Activated T-cell treated with anti-CD3 and anti-CD28 coated beads, Interleukin-2, amount 50 U/mL, for 4 hours (primary cell): ENCODE data around the gene CNTROB. TPM values are rescaled to one million over a fixed set of nuclear protein-coding genes. Genes with fewer than 3 reads are reported as not detected.
"Not testable (repeated sequence)": the region's sequence is repeated elsewhere in the genome, so short reads cannot be mapped to it uniquely, and the experiment has no call there.

ENCODE experiments used
- ATAC-seq, 2 donors: fragments of 200-7000 bp; cut with Tn5 transposase; one replicate each; pipeline ENCODE4 v1.10.0; 2021
- DNase-seq: peaks from one replicate; pipeline ENCODE4 v3.0.0-alpha.2; 2020
- H3K27me3 Mint-ChIP-seq: one replicate; pipeline ENCODE4 v1.8.0; 2021; ENCODE audit warnings: low read depth, mixed read lengths
- H3K36me3 Mint-ChIP-seq: one replicate; pipeline ENCODE4 v1.8.0; 2022; ENCODE audit warnings: mixed read lengths; ENCODE audit not compliant: insufficient read depth
- H3K4me1 Mint-ChIP-seq: one replicate; pipeline ENCODE4 v1.8.0; 2021; ENCODE audit warnings: low read depth, mixed read lengths
- H3K4me3 Mint-ChIP-seq: one replicate; pipeline ENCODE4 v1.8.0; 2021; ENCODE audit warnings: mild to moderate bottlenecking, moderate library complexity, mixed read lengths
- H3K9me3 Mint-ChIP-seq: one replicate; pipeline ENCODE4 v1.8.0; 2021; ENCODE audit warnings: mixed read lengths
- total RNA-seq, 3 donors: library from RNA; stranded (reverse); gene quantifications; one replicate each; pipeline ENCODE4 v1.2.1, GENCODE V29; 2021

The CNTROB gene
- total RNA-seq, 3 donors from 2014 or later, result 31.8 to 37.1 (median 34.6) TPM

DNA sequence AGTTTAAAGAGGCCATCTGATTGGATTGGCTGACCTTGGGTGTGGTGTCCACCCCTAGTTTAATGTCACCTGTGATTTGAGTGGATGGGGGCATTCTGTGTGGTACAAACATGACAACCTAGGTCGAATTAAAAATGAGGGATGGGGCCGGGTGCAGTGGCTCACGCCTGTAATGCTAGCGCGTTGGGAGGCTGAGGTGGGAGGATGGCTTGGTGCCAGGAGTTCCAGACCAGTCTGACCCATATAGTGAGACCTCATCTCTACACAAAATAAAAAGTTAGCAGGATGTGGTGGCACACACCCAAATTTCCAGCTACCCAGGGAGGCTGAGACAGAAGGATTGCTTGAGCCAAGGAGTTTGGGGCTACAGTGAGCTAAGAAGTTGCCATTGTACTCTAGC, 14.4 kb downstream of the CNTROB start:
- no peak overlapping the region for H3K4me3 Mint-ChIP-seq
- no peaks in the 10 kb centered on the region for H3K9me3 Mint-ChIP-seq
- ATAC-seq, result no peak
- no peak for DNase-seq
- H3K4me1 Mint-ChIP-seq, result peaks cover 7% of the 10 kb centered on the region
- peaks cover 41% of the 10 kb centered on the region for H3K36me3 Mint-ChIP-seq
- H3K27me3 Mint-ChIP-seq, result no peaks in the 10 kb centered on the region

DNA sequence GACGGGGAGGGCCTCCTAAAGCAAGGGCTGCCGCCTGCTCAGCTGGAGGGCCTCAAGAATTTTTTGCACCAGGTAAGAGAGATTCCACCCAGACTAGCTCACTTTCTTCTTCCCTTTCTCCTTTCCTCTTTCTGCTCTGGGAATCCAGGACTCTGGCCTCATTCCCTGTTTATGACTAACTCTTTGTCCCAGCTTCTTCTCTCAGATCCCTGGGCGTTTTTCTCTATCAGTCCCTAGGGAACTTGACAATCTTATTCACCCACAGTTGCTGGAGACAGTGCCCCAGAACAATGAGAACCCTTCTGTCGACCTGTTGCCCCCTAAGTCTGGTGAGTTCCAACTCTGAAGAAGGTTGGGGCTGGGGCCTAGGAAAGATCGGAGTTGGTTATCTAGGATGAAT, 15.6 kb downstream of the CNTROB start:
- Mint-ChIP-seq H3K9me3 (no peaks in the 10 kb centered on the region), H3K36me3 (peaks cover 41% of the 10 kb centered on the region), H3K27me3 (no peaks in the 10 kb centered on the region), H3K4me3 (no peak overlapping the region), H3K4me1 (peaks cover 12% of the 10 kb centered on the region)
- DNase-seq (no peak), ATAC-seq (no peak)

DNA sequence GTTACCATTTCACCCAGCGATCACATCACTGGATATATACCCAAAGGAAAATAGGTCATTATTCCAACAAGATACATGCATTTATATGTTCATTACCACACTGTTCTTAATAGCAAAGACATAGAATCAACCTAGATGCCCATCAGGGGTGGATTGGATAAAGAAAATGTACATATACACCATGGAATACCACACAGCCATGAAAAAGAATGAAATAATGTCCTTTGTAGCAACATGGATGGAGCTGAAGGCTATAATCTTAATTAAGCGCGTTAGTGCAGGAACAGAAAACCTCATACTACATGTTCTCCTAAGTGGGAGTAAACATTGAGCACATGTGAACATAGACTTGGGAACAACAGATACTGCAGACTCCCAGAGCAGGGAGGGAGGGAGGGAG, 18.6 kb downstream of the CNTROB start:
- Mint-ChIP-seq H3K27me3 (no peaks in the 10 kb centered on the region), H3K4me1 (peaks cover 12% of the 10 kb centered on the region), H3K9me3 (no peaks in the 10 kb centered on the region), H3K4me3 (no peak overlapping the region), H3K36me3 (peaks cover 33% of the 10 kb centered on the region)
- no peak for ATAC-seq
- DNase-seq, result no peak

DNA sequence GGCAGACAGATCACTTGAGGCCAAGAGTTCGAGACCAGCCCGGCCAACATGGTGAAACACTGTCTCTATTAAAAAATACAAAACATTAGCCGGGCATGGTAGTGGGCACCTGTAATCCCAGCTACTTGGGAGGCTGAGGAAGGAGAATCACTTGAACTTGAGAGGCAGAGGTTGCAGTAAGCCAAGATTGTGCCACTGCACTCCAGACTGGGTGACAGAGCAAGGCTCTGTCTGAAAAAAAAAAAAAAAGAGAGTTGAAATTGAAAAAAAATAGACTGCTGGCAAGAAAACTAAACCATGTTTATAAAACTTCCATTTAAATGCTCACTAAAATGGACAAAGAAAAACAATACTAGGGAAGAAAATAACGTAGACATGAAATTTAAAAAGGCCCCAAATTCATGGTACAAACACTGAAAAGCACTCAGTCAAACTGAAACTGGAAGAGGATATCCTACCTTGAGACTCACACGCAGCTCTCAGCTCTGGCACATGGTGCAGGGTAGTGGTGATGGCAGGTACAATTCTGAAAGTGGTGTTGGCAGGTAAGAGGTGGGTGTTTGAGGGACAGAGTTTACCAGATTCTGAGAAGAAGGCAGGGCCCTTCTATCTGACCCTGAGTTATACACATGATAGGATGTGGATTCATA, 19.3 kb downstream of the CNTROB start:
- Mint-ChIP-seq H3K4me1 (peaks cover 12% of the 10 kb centered on the region), H3K9me3 (no peaks in the 10 kb centered on the region), H3K27me3 (no peaks in the 10 kb centered on the region), H3K4me3 (no peak overlapping the region), H3K36me3 (peaks cover 26% of the 10 kb centered on the region)
- ATAC-seq (peak; percentile 95), DNase-seq (no peak)

DNA sequence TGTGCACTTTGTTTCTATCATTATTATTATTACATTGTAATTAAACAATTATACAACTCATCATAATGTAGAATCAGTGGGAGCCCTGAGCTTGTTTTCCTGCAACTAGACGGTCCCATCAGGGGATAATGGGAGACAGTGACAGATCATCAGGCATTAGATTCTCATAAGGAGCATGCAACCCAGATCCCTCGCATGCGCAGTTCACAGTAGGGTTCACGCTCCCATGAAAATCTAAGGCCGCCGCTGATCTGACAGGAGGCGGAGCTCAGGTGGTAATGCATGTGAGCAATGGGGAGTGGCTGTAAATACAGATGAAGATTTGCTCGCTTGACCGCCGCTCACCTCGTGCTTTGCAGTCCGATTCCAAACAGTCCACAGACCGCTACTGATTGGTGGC, 21.3 kb downstream of the CNTROB start:
- not testable (repeated sequence) for H3K4me3 Mint-ChIP-seq, H3K27me3 Mint-ChIP-seq, DNase-seq, ATAC-seq, H3K9me3 Mint-ChIP-seq
- H3K4me1 Mint-ChIP-seq, result peaks cover 12% of the 10 kb centered on the region
- peaks cover 16% of the 10 kb centered on the region for H3K36me3 Mint-ChIP-seq

DNA sequence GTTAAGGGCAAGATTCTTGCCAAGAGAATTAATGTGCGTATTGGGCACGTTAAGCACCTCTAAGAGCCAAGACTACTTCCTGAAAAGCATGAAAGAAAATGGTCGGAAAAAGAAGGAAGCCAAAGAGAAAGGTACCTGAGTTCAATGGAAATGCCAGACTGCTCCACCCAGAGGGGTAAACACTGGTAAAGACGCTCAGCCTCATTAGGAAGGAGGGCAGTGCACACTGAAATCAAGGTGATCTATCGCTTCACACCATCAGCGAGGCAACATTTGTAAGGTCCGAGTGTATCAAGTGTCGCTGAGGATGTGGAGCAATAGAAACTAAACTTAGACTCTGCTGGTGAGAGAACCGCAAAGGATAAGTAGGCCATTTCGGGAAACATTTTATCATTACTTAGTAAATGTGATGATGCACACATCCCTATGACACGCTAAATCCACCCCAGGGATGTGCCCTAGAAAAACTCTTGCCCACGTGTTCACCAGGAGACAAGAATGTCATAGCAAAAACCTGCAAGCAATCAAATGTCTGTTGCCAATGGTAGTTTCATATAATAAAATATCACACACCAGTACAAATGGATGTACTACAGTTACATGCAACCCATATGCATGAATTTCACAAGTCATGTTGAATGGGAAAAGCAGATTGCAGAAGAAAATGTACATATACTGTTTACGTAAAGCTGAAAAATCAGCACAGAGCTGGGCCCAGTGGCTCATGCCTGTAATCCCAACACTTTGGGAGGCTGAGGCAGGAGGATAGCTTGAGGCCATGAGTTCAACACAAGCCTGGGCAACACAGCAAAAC, 23.6 kb downstream of the CNTROB start:
- DNase-seq (no peak), ATAC-seq (no peak)
- H3K27me3 Mint-ChIP-seq, result peaks cover 8% of the 10 kb centered on the region
- H3K4me3 Mint-ChIP-seq, result no peak overlapping the region
- no peaks in the 10 kb centered on the region for H3K36me3 Mint-ChIP-seq
- H3K4me1 Mint-ChIP-seq, result peaks cover 9% of the 10 kb centered on the region
- no peaks in the 10 kb centered on the region for H3K9me3 Mint-ChIP-seq

DNA sequence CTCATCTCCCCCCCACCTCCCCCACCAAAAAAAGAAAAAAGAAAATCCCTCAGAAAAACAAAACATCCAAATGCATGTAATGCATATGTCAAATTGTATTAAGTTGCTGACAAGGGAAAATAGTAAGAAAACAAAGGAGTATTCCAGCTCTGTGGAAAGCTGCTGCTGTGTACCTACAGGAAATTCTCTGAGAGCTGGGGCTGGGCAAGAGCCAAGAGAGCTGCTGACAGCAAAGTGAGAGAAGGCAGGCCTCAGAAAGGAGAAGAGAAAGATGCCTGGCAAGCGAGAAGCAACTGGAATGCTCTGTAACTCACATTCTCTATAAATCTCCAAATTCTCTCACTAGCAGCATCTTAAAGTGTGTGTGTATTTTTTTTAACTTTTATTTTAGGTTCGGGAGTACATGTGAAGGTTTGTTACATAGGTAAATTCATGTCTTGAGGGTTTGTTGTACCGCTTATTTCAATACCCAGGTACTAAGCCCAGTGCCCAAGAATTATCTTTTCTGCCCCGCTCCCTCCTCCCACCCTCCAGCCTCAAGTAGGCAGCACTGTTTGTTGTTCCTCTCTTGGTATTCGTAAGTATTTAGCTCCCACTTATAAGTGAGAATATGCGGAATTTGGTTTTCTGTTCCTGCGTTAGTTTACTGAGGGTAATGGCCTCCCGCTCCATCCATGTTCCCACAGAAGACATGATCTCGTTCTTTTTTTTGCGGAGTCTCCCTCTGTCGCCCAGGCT, 24.4 kb downstream of the CNTROB start:
- Mint-ChIP-seq H3K4me1 (peaks cover 5% of the 10 kb centered on the region), H3K4me3 (no peak overlapping the region), H3K9me3 (no peaks in the 10 kb centered on the region), H3K27me3 (peaks cover 11% of the 10 kb centered on the region), H3K36me3 (no peaks in the 10 kb centered on the region)
- no peak for ATAC-seq
- no peak for DNase-seq

DNA sequence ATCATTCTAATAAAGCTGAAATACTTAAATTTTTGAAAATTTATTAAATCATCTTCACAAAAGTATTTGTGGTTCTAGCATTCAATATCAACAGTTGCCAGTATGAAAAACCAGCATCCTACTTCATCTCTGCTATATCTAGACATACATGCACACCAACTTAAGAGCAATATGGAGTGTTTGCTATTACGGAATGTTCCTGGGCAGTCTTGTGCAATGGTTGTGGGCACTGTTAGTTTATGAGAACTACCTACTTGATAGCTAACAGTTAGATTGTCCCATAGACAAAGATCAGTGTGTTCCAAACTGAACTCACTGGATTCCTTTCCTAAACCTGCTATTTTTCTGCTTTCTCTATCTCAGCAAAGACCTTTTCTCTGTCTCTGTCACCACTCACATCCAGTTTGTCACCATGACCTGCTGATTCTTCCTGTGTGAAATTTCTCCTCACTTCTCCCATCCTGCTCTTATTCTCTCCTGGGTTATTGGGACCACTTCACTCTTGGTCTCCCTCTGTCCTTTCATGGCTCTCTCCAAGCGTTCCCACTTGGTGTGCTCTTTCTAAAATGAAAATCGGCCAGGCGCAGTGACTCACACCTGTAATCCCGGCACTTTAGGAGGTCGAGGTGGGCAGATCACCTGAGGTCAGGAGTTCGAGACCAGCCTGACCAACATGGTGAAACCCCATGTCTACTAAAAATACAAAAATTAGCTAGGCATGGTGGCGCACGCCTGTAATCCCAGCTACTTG, 27.7 kb downstream of the CNTROB start:
- H3K4me1 Mint-ChIP-seq, result no peaks in the 10 kb centered on the region
- no peak for ATAC-seq
- H3K36me3 Mint-ChIP-seq, result no peaks in the 10 kb centered on the region
- H3K9me3 Mint-ChIP-seq, result no peaks in the 10 kb centered on the region
- H3K27me3 Mint-ChIP-seq, result peaks cover 11% of the 10 kb centered on the region
- no peak overlapping the region for H3K4me3 Mint-ChIP-seq
- no peak for DNase-seq

DNA sequence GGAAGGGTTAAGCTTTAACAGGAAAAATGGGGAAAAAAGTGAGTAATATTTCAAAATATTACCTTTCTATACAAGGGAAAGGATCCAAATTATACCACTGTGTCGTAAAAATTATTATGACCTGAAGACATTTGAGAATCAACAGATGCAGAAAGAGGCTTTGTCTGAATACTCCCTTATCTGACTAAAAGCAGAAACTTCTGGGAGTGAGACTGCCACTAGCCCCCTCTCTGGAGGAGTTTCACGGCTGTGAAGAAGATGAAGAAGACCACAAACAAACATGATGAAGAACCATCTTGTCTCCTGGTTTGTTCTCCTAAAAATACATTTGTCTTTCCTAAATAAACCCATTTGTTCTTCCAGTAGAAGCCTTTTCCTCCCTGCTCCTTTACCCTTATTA, 29.4 kb downstream of the CNTROB start:
- H3K36me3 Mint-ChIP-seq, result no peaks in the 10 kb centered on the region
- H3K9me3 Mint-ChIP-seq, result no peaks in the 10 kb centered on the region
- peaks cover 11% of the 10 kb centered on the region for H3K27me3 Mint-ChIP-seq
- ATAC-seq (no peak), DNase-seq (no peak)
- no peaks in the 10 kb centered on the region for H3K4me1 Mint-ChIP-seq
- H3K4me3 Mint-ChIP-seq, result no peak overlapping the region

DNA sequence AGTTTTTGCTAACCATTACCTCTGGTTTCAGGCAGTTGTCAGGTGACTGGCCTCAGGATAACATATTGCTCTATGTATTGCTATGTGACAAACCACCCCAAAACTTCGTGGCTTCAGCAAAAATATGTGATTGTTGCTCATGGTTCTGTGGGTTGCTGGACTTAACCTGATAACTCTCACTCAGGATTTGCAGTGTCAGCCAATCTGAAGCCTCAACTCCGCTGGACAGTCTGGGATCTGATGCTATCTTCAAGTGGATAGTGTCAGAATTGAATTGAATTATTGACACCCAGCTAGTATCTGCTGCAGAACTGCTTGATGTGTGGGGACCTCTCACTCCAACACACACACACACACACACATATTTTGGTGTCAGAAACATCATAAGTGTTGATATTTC, 35.7 kb downstream of the CNTROB start:
- ATAC-seq (no peak), DNase-seq (no peak)
- H3K9me3 Mint-ChIP-seq, result no peaks in the 10 kb centered on the region
- no peaks in the 10 kb centered on the region for H3K4me1 Mint-ChIP-seq
- H3K36me3 Mint-ChIP-seq, result no peaks in the 10 kb centered on the region
- no peak overlapping the region for H3K4me3 Mint-ChIP-seq
- H3K27me3 Mint-ChIP-seq, result peaks cover 7% of the 10 kb centered on the region

DNA sequence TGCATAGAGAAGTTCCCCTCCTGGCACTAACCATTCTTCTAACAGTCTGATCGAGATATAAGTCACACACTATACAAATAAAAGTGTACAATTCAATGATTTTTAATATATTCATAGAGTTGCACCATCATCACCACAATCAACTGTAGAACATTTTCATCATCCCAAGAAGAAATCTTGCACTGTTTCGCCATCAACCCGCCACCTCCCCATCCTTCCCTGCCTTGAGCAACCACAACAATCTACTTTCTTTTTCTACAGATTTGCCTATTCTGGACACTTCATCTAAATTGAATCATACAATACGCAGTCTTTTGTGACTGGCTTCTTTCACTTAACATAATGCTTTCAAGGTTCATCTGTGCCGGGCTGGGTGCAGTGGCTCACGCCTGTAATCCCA, 37.4 kb downstream of the CNTROB start:
- H3K4me3 Mint-ChIP-seq, result no peak overlapping the region
- no peak for DNase-seq
- peaks cover 9% of the 10 kb centered on the region for H3K27me3 Mint-ChIP-seq
- ATAC-seq, result no peak
- peaks cover under 1% of the 10 kb centered on the region for H3K36me3 Mint-ChIP-seq
- peaks cover 3% of the 10 kb centered on the region for H3K9me3 Mint-ChIP-seq
- no peaks in the 10 kb centered on the region for H3K4me1 Mint-ChIP-seq

DNA sequence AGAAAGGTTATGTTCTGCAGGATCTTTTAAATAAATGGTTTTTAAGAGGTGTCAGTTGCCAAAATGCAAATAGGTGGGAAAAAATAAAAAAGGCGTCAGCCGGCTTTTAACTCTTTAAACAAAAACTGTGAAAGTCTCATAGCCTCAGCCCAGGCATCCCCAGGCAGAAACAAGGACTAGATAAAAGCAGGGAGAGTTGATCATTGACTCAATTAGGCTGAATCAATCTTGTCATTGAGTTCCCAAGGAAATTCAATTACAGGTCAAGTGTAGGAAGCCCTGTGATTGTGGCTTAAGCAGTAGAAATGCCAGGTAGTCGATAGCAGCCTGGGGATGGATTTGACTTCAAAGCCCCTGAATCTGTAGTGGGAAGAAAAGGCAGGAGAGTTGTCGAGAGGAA, 39.6 kb downstream of the CNTROB start:
- H3K9me3 Mint-ChIP-seq, result peaks cover 12% of the 10 kb centered on the region

DNA sequence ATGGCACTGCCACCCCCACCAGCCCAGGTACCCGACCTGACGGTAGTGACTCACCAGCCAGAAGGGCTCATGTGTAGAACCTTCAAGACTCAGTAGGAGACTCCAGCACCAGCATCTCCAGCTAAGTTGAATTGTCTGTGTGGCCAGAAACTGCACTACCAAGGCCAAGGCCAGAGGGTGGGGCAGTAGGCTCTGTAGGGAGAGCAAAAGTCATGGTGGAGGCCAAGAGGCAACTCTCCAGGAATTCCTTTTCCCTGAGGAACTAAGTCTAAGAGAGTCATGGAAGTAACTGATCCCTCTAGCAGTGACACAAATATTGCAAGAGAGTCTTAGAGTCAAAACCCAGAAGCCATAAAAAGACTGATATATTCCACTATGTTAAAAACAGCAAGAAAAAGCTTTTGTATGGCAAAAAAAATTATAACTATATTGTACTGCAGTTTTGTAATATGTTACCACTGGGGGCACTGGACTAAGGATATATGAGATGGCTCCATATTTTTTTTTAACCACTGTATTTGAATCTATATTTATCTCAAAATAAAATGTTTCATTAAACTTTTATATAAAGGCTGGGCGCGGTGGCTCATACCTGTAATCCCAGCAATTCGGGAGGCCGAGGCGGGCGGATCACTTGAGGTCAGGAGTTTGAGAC, 40.3 kb downstream of the CNTROB start:
- Mint-ChIP-seq H3K4me3 (no peak overlapping the region), H3K27me3 (peaks cover 14% of the 10 kb centered on the region), H3K9me3 (peaks cover 12% of the 10 kb centered on the region), H3K36me3 (peaks cover 1% of the 10 kb centered on the region), H3K4me1 (no peaks in the 10 kb centered on the region)
- ATAC-seq (no peak), DNase-seq (no peak)

More for the DNA sequence above, 39.6 kb downstream of the CNTROB start:
- Mint-ChIP-seq H3K27me3 (peaks cover 11% of the 10 kb centered on the region), H3K4me3 (no peak overlapping the region), H3K36me3 (peaks cover 1% of the 10 kb centered on the region), H3K4me1 (no peaks in the 10 kb centered on the region)
- ATAC-seq, result no peak
- no peak for DNase-seq
